Endothelial cell of umbilical vein (primary cell): ENCODE data around the gene PLEKHG3. TPM values are rescaled to one million over a fixed set of nuclear protein-coding genes. Genes with fewer than 3 reads are reported as not detected.

Experiments
- BruUV-seq: library from RNA; stranded (reverse); fragments of 400-500 nt; replicated peaks from 2 replicates; lab custom pipeline; 2021; lab: Mats Ljungman, UMichigan
- CTCF ChIA-PET: fragments of 300-600, 350-600 bp; sonication (Branson Sonifier 250); formaldehyde crosslinking; loops from one replicate; lab custom pipeline; 2021; ENCODE audit warnings: antibody characterized with exemption, inconsistent platforms; lab: Charles Lee
- POLR2A ChIA-PET: fragments of 300-600, 350-600 bp; sonication (Branson Sonifier 250); formaldehyde crosslinking; loops from one replicate; lab custom pipeline; 2021; ENCODE audit warnings: antibody characterized with exemption, inconsistent platforms; lab: Charles Lee
- DNase-seq: peaks from one replicate; pipeline ENCODE4 v3.0.0-alpha.2; 2011; ENCODE audit warnings: low read depth, low spot score
- FAIRE-seq: peaks from 2 replicates; lab custom pipeline; 2011; peaks lifted over from hg19 to GRCh38; lab: Jason Lieb, UNC
- H2AFZ ChIP-seq: 2 replicates; pipeline ENCODE4 v1.6.0; 2012; ENCODE audit warnings: low read depth, low read length, control low read depth, inconsistent platforms
- H3K27ac ChIP-seq: 2 replicates; pipeline ENCODE4 v1.5.1; 2011; ENCODE audit warnings: low read depth, mild to moderate bottlenecking, control low read depth, low read length, moderate library complexity; ENCODE audit not compliant: insufficient read depth
- H3K27me3 ChIP-seq, 2 experiments: 2 replicates each; pipeline versions ENCODE4 v1.6.0 to v1.6.1; 2011; ENCODE audit warnings: low read length in 2 of 2, mixed read lengths in 1 of 2; ENCODE audit not compliant: control insufficient read depth in 2 of 2, insufficient read depth in 2 of 2
- H3K36me3 ChIP-seq, 2 experiments: 2 replicates in 1 of 2; 3 replicates in 1 of 2; pipeline ENCODE4 v1.5.1; 2011; ENCODE audit warnings: low read length in 2 of 2, mild to moderate bottlenecking in 1 of 2, moderate library complexity in 1 of 2; ENCODE audit not compliant: control insufficient read depth in 2 of 2, insufficient read depth in 2 of 2; ENCODE audit errors: extremely low read depth in 1 of 2
- H3K4me1 ChIP-seq: 3 replicates; pipeline ENCODE4 v1.5.1; 2011; ENCODE audit warnings: mild to moderate bottlenecking, low read length; ENCODE audit not compliant: control insufficient read depth, insufficient read depth; ENCODE audit errors: extremely low read depth
- H3K4me2 ChIP-seq: 2 replicates; pipeline ENCODE4 v1.6.1; 2011; ENCODE audit warnings: low read length, control low read depth, mixed read lengths; ENCODE audit not compliant: insufficient read depth
- H3K4me3 ChIP-seq, 3 experiments: fragments of 200-600 bp in 1 of 3; sonication (generic), shearing (Covaris generic) in 1 of 3; replicated peaks in 1 of 3; 2 replicates each; pipeline ENCODE4 v1.5.1; 2011 to 2016; ENCODE audit warnings: control low read depth in 3 of 3, low read length in 3 of 3, mild to moderate bottlenecking in 2 of 3, inconsistent platforms in 1 of 3, low read depth in 1 of 3, moderate library complexity in 1 of 3; ENCODE audit not compliant: insufficient read depth in 1 of 3
- H3K79me2 ChIP-seq: 2 replicates; pipeline ENCODE4 v1.6.0; 2012; ENCODE audit warnings: low read length, inconsistent platforms; ENCODE audit not compliant: control insufficient read depth, insufficient read depth
- H3K9ac ChIP-seq: replicated peaks from 2 replicates; pipeline ENCODE3; 2011; ENCODE audit warnings: low read length, control low read depth; ENCODE audit not compliant: insufficient read depth; ENCODE audit errors: extremely low read depth
- H3K9me1 ChIP-seq: replicated peaks from 3 replicates; pipeline ENCODE4 v1.6.0; 2011; ENCODE audit warnings: mild to moderate bottlenecking, low read length; ENCODE audit not compliant: control insufficient read depth, insufficient read depth; ENCODE audit errors: extremely low read depth
- H3K9me3 ChIP-seq: replicated peaks from 2 replicates; pipeline ENCODE4 v1.5.1; 2012; ENCODE audit warnings: low read length, inconsistent platforms; ENCODE audit not compliant: control insufficient read depth, insufficient read depth
- H4K20me1 ChIP-seq: replicated peaks from 2 replicates; pipeline ENCODE3; 2011; ENCODE audit warnings: mild to moderate bottlenecking, low read length; ENCODE audit not compliant: control insufficient read depth, insufficient read depth; ENCODE audit errors: extremely low read depth
- EZH2 ChIP-seq: IDR thresholded peaks from 2 replicates; pipeline ENCODE4 v1.6.1; 2012; ENCODE audit warnings: borderline replicate concordance, low read depth, mild to moderate bottlenecking, moderate library complexity, low read length, inconsistent platforms; ENCODE audit not compliant: severe bottlenecking
- FOS ChIP-seq: IDR thresholded peaks from 2 replicates; pipeline ENCODE4 v1.6.1; 2011; ENCODE audit warnings: mild to moderate bottlenecking, low read length, moderate library complexity, borderline replicate concordance; ENCODE audit not compliant: insufficient read depth
- GATA2 ChIP-seq: IDR thresholded peaks from 2 replicates; pipeline ENCODE4 v1.7.0; 2011; ENCODE audit warnings: low read depth, mild to moderate bottlenecking, moderate library complexity, mixed read lengths, low read length; ENCODE audit not compliant: insufficient read length, insufficient read depth
- JUN ChIP-seq: IDR thresholded peaks from 2 replicates; pipeline ENCODE4 v1.6.1; 2011; ENCODE audit warnings: borderline replicate concordance, low read depth; ENCODE audit not compliant: insufficient read length, insufficient read depth
- MYC ChIP-seq: IDR thresholded peaks from one replicate; pipeline ENCODE4 v1.6.1; 2011; ENCODE audit warnings: mild to moderate bottlenecking, low read depth, low read length
- POLR2A ChIP-seq: IDR thresholded peaks from 2 replicates; pipeline ENCODE4 v1.6.1; 2012; ENCODE audit warnings: low read depth, mild to moderate bottlenecking, control low read depth, low read length
- POLR2AphosphoS5 ChIP-seq: IDR thresholded peaks from 2 replicates; pipeline ENCODE4 v1.6.1; 2012; ENCODE audit warnings: low read depth, mild to moderate bottlenecking, control low read depth, low read length, moderate library complexity; ENCODE audit not compliant: insufficient read depth
- dilution Hi-C: fragments of 300-500 bp; cut with MboI; formaldehyde crosslinking; loops from one replicate; pipeline ENCODE4 v1.15.0; 2019; ENCODE audit warnings: low sequenced_read_pairs; ENCODE audit not compliant: extremely low pct_ligation_motif_present
- intact Hi-C: fragments of 100-400 bp; cut with micrococcal nuclease; formaldehyde crosslinking; loops from one replicate; pipeline ENCODE4 v1.10.0; 2022
- polyA plus RNA-seq, 4 experiments: library from polyadenylated mRNA; depleted of rRNA in 3 of 4; stranded (reverse) in 3 of 4; unstranded in 1 of 4; fragments of >200 nt; gene quantifications; 2 replicates each; pipeline versions ENCODE4 v1.2.1 to v1.2.3, GENCODE V29; 2011 to 2012; ENCODE audit warnings: missing spikeins in 1 of 4
- total RNA-seq: library from RNA; stranded (reverse); gene quantifications from 2 replicates; pipeline ENCODE4 v1.2.3, GENCODE V29; 2021
- TF ChIP-seq, protein P1 (sequence below), 2 donors: IDR thresholded peaks; 1 replicate in 1 of 2; 2 replicates in 1 of 2; pipeline ENCODE4 v1.5.1; 2011; ENCODE audit warnings: low read length in 2 of 2, mild to moderate bottlenecking in 2 of 2, moderate library complexity in 2 of 2, control low read depth in 1 of 2, inconsistent platforms in 1 of 2, low read depth in 1 of 2; ENCODE audit not compliant: insufficient read depth in 1 of 2; ENCODE audit errors: extremely low read depth in 1 of 2
- TF ChIP-seq, protein P2 (sequence below): IDR thresholded peaks from 2 replicates; pipeline ENCODE4 v1.6.1; 2011; ENCODE audit not compliant: insufficient read depth, insufficient read length

PLEKHG3 gene
- total and polyA plus RNA-seq, 2 donors (not counting 3 experiments of a cell fraction or from before 2014, with no cell fraction given), result 6.6 to 8.0 TPM

DNA sequence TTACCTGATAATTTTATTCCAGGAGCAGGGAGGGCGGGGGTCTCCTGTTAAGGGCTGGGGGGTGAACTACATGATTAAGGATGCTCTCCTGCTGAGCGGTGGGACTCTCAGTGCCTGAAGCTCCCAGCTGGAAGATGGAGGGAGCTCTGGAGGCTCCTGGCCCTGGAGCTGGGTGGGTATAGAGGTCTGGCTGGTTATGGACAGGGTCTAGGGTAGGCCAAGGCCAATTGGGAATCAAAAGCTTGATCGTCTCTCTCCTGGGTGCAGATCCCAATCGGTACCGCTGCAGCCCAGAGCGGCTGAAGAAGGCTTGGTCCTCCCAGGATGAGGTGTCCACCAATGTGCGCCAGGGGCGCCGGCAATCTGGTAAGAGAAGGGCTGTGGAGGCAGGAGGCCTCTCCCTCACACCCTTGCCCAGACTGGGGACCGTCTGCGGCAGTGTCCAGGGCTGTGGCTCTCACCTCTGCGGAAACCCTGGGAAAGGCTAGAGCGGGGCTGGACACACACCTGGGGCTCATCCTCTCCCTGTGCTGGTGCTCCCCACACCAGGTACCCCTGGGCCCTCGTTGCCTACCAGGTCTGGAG, 28.4 kb downstream of the PLEKHG3 start:
- no peak for FAIRE-seq
- CTCF ChIA-PET, result no interaction called here

More for the DNA sequence above, 28.4 kb downstream of the PLEKHG3 start:
- TF ChIP-seq, protein P1, sequence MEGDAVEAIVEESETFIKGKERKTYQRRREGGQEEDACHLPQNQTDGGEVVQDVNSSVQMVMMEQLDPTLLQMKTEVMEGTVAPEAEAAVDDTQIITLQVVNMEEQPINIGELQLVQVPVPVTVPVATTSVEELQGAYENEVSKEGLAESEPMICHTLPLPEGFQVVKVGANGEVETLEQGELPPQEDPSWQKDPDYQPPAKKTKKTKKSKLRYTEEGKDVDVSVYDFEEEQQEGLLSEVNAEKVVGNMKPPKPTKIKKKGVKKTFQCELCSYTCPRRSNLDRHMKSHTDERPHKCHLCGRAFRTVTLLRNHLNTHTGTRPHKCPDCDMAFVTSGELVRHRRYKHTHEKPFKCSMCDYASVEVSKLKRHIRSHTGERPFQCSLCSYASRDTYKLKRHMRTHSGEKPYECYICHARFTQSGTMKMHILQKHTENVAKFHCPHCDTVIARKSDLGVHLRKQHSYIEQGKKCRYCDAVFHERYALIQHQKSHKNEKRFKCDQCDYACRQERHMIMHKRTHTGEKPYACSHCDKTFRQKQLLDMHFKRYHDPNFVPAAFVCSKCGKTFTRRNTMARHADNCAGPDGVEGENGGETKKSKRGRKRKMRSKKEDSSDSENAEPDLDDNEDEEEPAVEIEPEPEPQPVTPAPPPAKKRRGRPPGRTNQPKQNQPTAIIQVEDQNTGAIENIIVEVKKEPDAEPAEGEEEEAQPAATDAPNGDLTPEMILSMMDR (IDR thresholded peaks at IDR 0.05; ENCODE audit: extremely low read depth in 1 of 2, insufficient read depth in 1 of 2, low read depth in 1 of 2, low read length in 2 of 2), result no peak
- no peak for TF ChIP-seq EZH2
- TF ChIP-seq, protein P2, sequence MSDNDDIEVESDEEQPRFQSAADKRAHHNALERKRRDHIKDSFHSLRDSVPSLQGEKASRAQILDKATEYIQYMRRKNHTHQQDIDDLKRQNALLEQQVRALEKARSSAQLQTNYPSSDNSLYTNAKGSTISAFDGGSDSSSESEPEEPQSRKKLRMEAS, result no peak
- TF ChIP-seq POLR2AphosphoS5, result no peak
- TF ChIP-seq MYC, result no peak
- no peak for TF ChIP-seq JUN
- no peak for TF ChIP-seq FOS
- no peak for TF ChIP-seq GATA2
- no peak for TF ChIP-seq POLR2A
- intact Hi-C loops (no loop called here), dilution Hi-C loops (no loop called here)
- no peak overlapping the region for H3K4me3 ChIP-seq
- no peaks in the 10 kb centered on the region for H3K79me2 ChIP-seq
- H4K20me1 ChIP-seq, result no peaks in the 10 kb centered on the region
- H3K9me3 ChIP-seq, result no peaks in the 10 kb centered on the region
- H3K9me1 ChIP-seq, result no peaks in the 10 kb centered on the region
- BruUV-seq, result no TSS peak
- no peak overlapping the region for H3K9ac ChIP-seq
- H3K27me3 ChIP-seq, result no peaks in the 10 kb centered on the region
- no peak overlapping the region for H3K27ac ChIP-seq
- H3K4me1 ChIP-seq, result no peaks in the 10 kb centered on the region
- DNase-seq, result no peak
- H3K4me2 ChIP-seq, result no peak overlapping the region
- no peaks in the 10 kb centered on the region for H3K36me3 ChIP-seq
- H2AFZ ChIP-seq, result no peak overlapping the region
- POLR2A ChIA-PET, result no interaction called here
